ENCODE measurements around the gene TXNDC12. TPM values are rescaled to one million over a fixed set of nuclear protein-coding genes. Genes with fewer than 3 reads are reported as not detected.
"Not testable (repeated sequence)": the region's sequence is repeated elsewhere in the genome, so short reads cannot be mapped to it uniquely, and the experiment has no call there.

The TXNDC12 gene
- total RNA-seq, 1 donor from 2014 or later = 55.5 TPM

- ATAC-seq = no peak
- intact Hi-C loops (cut with DNase I) = no loop called here
- Histone ChIP-seq H3K9me3 (no peaks in the 10 kb centered on the region), H3K27ac (no peak overlapping the region), H3K36me3 (peaks cover 43% of the 10 kb centered on the region), H3K4me1 (no peaks in the 10 kb centered on the region), H3K4me3 (no peak overlapping the region), H3K27me3 (ENCODE audit: low read depth) (no peaks in the 10 kb centered on the region)
- DNase-seq = no peak
- no peak for TF ChIP-seq CTCF (IDR thresholded peaks at IDR 0.05)
These were observed 25.0 kb upstream of the TXNDC12 start for GRCh38 chr1:52080014-52080415.

DNA sequence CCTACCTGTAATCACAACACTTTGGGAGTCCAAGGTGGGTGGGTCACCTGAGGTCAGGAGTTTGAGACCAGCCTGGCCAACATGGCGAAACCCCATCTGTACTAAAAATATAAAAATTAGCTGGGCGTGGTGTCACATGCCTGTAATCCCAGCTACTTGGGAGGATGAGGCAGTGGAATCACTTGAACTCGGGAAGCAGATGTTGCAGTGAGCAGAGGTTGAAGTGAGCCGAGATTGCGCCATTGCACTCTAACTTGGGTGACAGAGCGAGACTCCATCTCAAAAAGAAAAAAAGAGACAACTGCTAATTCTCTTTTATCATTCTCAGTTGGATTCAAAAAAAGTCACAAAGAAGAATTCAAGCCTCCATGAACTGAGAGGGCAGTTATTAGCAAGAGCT is 22.3 kb upstream of the TXNDC12 start:
- DNase-seq; H3K4me1 ChIP-seq; ATAC-seq; intact Hi-C loops (cut with DNase I); H3K27me3 ChIP-seq (ENCODE audit: low read depth); H3K27ac ChIP-seq; H3K4me3 ChIP-seq; H3K9me3 ChIP-seq: not testable (repeated sequence)
- peaks cover 44% of the 10 kb centered on the region for H3K36me3 ChIP-seq

- no peaks in the 10 kb centered on the region for H3K9me3 ChIP-seq
- H3K36me3 ChIP-seq = peaks cover 50% of the 10 kb centered on the region
- H3K27ac ChIP-seq = no peak overlapping the region
- intact Hi-C loops (cut with DNase I) = no loop called here
- TF ChIP-seq CTCF (IDR thresholded peaks at IDR 0.05) = no peak
- no peak for ATAC-seq
- H3K27me3 ChIP-seq (ENCODE audit: low read depth) = no peaks in the 10 kb centered on the region
- H3K4me3 ChIP-seq = no peak overlapping the region
- DNase-seq = no peak
- H3K4me1 ChIP-seq = no peaks in the 10 kb centered on the region
These were observed 17.3 kb upstream of the TXNDC12 start for GRCh38 chr1:52072291-52072690.

DNA sequence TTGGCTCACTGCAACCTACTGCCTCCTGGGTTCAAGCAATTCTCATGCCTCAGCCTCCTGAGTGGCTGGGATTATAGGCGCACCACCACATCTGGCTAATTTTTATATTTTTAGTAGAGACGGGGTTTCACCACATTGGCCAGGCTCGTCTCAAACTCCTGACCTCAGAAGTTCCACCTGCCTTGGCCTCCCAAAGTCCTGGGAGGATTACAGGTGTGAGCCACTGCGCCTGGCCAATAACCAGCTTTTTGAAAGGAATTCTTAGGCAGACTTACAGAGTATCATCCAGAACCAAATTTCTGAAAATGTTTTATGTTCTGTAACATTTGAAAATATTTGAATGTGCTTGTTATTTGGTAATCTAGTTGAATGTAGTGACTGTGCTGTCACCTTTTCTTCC is 15.7 kb upstream of the TXNDC12 start:
- Histone ChIP-seq H3K9me3 (no peaks in the 10 kb centered on the region), H3K36me3 (peaks cover 54% of the 10 kb centered on the region), H3K4me1 (no peaks in the 10 kb centered on the region), H3K4me3 (no peak overlapping the region), H3K27ac (no peak overlapping the region), H3K27me3 (ENCODE audit: low read depth) (no peaks in the 10 kb centered on the region)
- no peak for TF ChIP-seq CTCF (IDR thresholded peaks at IDR 0.05)
- ATAC-seq (no peak), DNase-seq (no peak)
- intact Hi-C loops (cut with DNase I) = no loop called here

- Histone ChIP-seq H3K4me1 (peaks cover 19% of the 10 kb centered on the region), H3K27ac (no peak overlapping the region), H3K27me3 (ENCODE audit: low read depth) (no peaks in the 10 kb centered on the region), H3K36me3 (peaks cover 72% of the 10 kb centered on the region), H3K4me3 (no peak overlapping the region), H3K9me3 (no peaks in the 10 kb centered on the region)
- DNase-seq (no peak), ATAC-seq (no peak)
- TF ChIP-seq CTCF (IDR thresholded peaks at IDR 0.05) = no peak
- intact Hi-C loops (cut with DNase I) = no loop called here
These were observed 8.2 kb upstream of the TXNDC12 start for GRCh38 chr1:52063192-52063591.

GRCh38 chr1:52060822-52061221 is 5.8 kb upstream of the TXNDC12 start:
- Histone ChIP-seq H3K4me3 (no peak overlapping the region), H3K4me1 (peaks cover 35% of the 10 kb centered on the region), H3K27ac (no peak overlapping the region), H3K9me3 (no peaks in the 10 kb centered on the region), H3K27me3 (ENCODE audit: low read depth) (no peaks in the 10 kb centered on the region), H3K36me3 (peaks cover 51% of the 10 kb centered on the region)
- intact Hi-C loops (cut with DNase I) = no loop called here
- no peak for TF ChIP-seq CTCF (IDR thresholded peaks at IDR 0.05)
- no peak for DNase-seq
- no peak for ATAC-seq
